Smooth muscle cell of bladder (primary cell): ENCODE data around the gene FOXS1. TPM values are rescaled to one million over a fixed set of nuclear protein-coding genes. Genes with fewer than 3 reads are reported as not detected.

ENCODE experiments used
- total RNA-seq: library from RNA; depleted of rRNA; stranded (reverse); fragments of >200 nt; gene quantifications from 2 replicates; pipeline ENCODE4 v1.2.3, GENCODE V29; 2014

The FOXS1 gene
- 0.09 TPM in 1 of 2 replicates, not detected in the other for total RNA-seq

DNA sequence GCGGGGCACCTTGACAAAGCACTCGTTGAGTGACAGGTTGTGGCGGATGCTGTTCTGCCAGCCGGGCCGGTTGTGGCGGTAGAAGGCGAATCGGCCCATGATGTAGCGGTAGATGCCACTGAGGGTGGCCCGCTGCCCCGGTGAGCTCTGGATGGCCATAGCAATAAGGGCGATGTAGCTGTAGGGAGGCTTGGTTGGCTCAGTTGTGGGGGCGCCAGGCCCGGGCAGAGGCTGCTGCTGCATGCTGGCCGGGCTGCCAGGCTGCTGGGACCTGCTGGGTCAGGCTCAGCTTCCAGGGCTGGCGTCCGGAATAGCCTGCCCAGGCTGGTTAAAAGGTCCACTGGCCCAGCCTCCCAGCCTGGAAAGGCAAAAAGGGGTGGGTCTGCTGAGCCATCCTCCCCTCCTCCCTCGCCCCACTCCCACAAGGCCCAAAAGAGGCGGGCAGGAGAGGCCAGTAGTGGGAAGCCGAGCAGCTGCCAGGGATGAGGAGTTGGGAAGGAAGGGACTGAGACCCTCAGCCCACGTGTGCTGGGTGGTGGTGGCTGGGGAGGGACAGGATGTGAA, at the start of gene FOXS1:
FOXS1 (minus strand) TSS at position 305 of the 564 bp plus-strand sequence; CDS start at position 243, 62 bp downstream.

DNA sequence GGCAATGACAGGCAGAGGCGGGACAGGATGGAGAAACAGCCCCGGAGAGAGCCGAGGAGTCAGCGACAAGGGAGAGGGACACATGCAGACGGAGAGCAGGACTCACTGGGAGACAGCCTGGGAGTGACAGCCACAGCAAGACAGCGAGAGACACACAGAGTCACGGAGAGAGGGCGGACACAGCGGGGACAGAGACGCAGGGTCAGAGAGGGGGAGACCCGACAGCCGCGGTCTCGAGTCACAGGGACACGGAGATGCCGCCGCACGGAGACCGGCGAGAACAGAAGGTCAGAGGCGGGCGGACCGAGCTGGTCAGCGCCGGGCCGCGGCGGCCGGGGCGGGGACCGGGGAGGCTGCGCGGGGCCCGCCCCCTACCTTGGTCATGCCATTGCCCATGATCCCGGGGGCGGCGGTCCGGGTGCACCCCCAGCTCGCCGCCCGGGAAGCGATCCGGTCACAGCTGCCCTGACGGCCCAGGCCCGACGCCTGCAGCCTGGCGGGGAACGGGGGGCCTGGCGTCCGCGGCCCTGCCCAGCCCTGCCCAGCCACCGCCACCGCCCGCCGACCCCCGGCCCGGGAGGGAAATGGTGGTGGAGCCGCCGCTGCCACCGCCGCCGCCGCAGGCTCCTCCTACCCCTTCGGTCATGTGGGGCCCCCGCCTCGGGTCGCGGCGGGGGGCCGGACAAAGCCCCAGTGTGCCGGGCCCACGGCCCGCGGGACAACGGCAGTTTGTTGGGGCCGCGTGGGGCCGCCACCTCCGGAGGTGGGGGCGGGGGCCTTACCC, 24.7 kb upstream of the FOXS1 start, which contains the start of the genes DUSP15 and TTLL9:
DUSP15 (minus strand) TSS at position 586 of the 784 bp plus-strand sequence; CDS start at position 396, 190 bp downstream.
TTLL9 (plus strand) TSS at position 693 of the 784 bp plus-strand sequence. CDS start 493 bp downstream, outside the sequence.

GRCh38 chr20:31819083-31819784, 26.2 kb downstream of the FOXS1 start, which contains the start of gene MYLK2:
TSS of gene MYLK2 (plus strand) at chr20:31819356. CDS start at chr20:31819581, 225 bp downstream.

Other genes with a start within 250 kb of the FOXS1 start
- 141 and 149 TPM in 2 replicates for gene ID1, start 240.3 kb downstream of the FOXS1 start, total RNA-seq
- not detected in 2 replicates for gene COX4I2, start 207.7 kb downstream of the FOXS1 start, total RNA-seq
- 22.8 and 33.6 TPM in 2 replicates for gene BCL2L1, start 122.7 kb downstream of the FOXS1 start, total RNA-seq
- gene TPX2, start 106.3 kb downstream of the FOXS1 start, total RNA-seq: 4.6 and 5.6 TPM in 2 replicates
- under 0.01 TPM in 1 of 2 replicates, not detected in the other for gene MYLK2, start 26.2 kb downstream of the FOXS1 start, total RNA-seq
- gene DUSP15, start 24.9 kb upstream of the FOXS1 start, total RNA-seq: 0.14 TPM in 1 of 2 replicates, not detected in the other
- under 0.01 and 0.09 TPM in 2 replicates for gene TTLL9, start 25.0 kb upstream of the FOXS1 start, total RNA-seq
- 3.4 and 4.3 TPM in 2 replicates for gene PDRG1, start 106.4 kb upstream of the FOXS1 start, total RNA-seq
- not detected in 2 replicates for gene XKR7, start 122.5 kb upstream of the FOXS1 start, total RNA-seq
- gene CCM2L, start 164.8 kb upstream of the FOXS1 start, total RNA-seq: not detected in 2 replicates
- not detected in 2 replicates for gene HCK, start 206.6 kb upstream of the FOXS1 start, total RNA-seq